Cortex of kidney (tissue), 1 donor: ENCODE results near the gene CD53.
"Not testable (repeated sequence)": the region's sequence is repeated elsewhere in the genome, so short reads cannot be mapped to it uniquely, and the experiment has no call there.

Experiments used
- DNase-seq: peaks from one replicate; lab custom pipeline; 2025; lab: John Stamatoyannopoulos, UW

The CD53 gene

GRCh38 chr1:110872745-110873720 is at the start of gene CD53:
TSS of gene CD53 (plus strand) at chr1:110873148. CDS start at chr1:110891409, 18,261 bp downstream.
- no peak for DNase-seq

- no peak for DNase-seq
Measured at GRCh38 chr1:110824192-110824591, 48.8 kb upstream of the CD53 start.

- no peak for DNase-seq
Measured at GRCh38 chr1:110829955-110830553, 42.9 kb upstream of the CD53 start.

- not testable (repeated sequence) for DNase-seq
Measured at GRCh38 chr1:110833779-110834178, 39.2 kb upstream of the CD53 start.

GRCh38 chr1:110846861-110847260 is 26.1 kb upstream of the CD53 start:
- no peak for DNase-seq

- DNase-seq: no peak
Measured at GRCh38 chr1:110850145-110850544, 22.8 kb upstream of the CD53 start.

GRCh38 chr1:110850627-110851026 is 22.3 kb upstream of the CD53 start:
- DNase-seq: no peak

GRCh38 chr1:110853135-110853534 is 19.8 kb upstream of the CD53 start:
- no peak for DNase-seq

- no peak for DNase-seq
Measured at GRCh38 chr1:110856410-110856809, 16.5 kb upstream of the CD53 start.

GRCh38 chr1:110857964-110858948 is 14.7 kb upstream of the CD53 start:
- DNase-seq: no peak

GRCh38 chr1:110859062-110859461 is 13.9 kb upstream of the CD53 start:
- no peak for DNase-seq

- DNase-seq: no peak
Measured at GRCh38 chr1:110860174-110860573, 12.8 kb upstream of the CD53 start.

- not testable (repeated sequence) for DNase-seq
Measured at GRCh38 chr1:110860620-110861019, 12.3 kb upstream of the CD53 start.

GRCh38 chr1:110861942-110862341 is 11.0 kb upstream of the CD53 start:
- not testable (repeated sequence) for DNase-seq

GRCh38 chr1:110864287-110864686 is 8.7 kb upstream of the CD53 start:
- DNase-seq: no peak

- DNase-seq: no peak
Measured at GRCh38 chr1:110870721-110871388, 2.1 kb upstream of the CD53 start.

- DNase-seq: no peak
Measured at GRCh38 chr1:110872366-110872744, 593 bp upstream of the CD53 start.

- DNase-seq: no peak
Measured at GRCh38 chr1:110873856-110874255, 908 bp downstream of the CD53 start.

GRCh38 chr1:110874324-110875215 is 1.6 kb downstream of the CD53 start:
- DNase-seq: no peak

GRCh38 chr1:110875216-110875731 is 2.3 kb downstream of the CD53 start:
- DNase-seq: no peak
